Kasumi-1 (cell line): ENCODE results near the gene DHX34.
"Not testable (repeated sequence)": the region's sequence is repeated elsewhere in the genome, so short reads cannot be mapped to it uniquely, and the experiment has no call there.

ENCODE experiments used
- DNase-seq, 2 experiments: peaks; one replicate each; lab custom pipeline; 2025; lab: John Stamatoyannopoulos, UW

DHX34 gene

GRCh38 chr19:47387623-47388022 lies 38.5 kb downstream of the DHX34 start:
- DNase-seq = not testable (repeated sequence)

- DNase-seq = not testable (repeated sequence)
These were observed 39.6 kb downstream of the DHX34 start for GRCh38 chr19:47388721-47389120.

GRCh38 chr19:47389150-47389556 lies 40.0 kb downstream of the DHX34 start:
- DNase-seq = peak; percentile 37 to 48

- DNase-seq = no peak
These were observed 41.7 kb downstream of the DHX34 start for GRCh38 chr19:47390533-47391488.

- peak; percentile 72 to 82 for DNase-seq
These were observed 42.6 kb downstream of the DHX34 start for GRCh38 chr19:47391510-47392223.

GRCh38 chr19:47398707-47399597 lies 49.8 kb downstream of the DHX34 start:
- DNase-seq = no peak

- no peak for DNase-seq
These were observed 53.4 kb downstream of the DHX34 start for GRCh38 chr19:47402504-47402903.

- no peak for DNase-seq
These were observed 55.5 kb downstream of the DHX34 start for GRCh38 chr19:47404334-47405196.

- DNase-seq = no peak
These were observed 56.1 kb downstream of the DHX34 start for GRCh38 chr19:47405197-47405550.

GRCh38 chr19:47405854-47406417 lies 56.8 kb downstream of the DHX34 start:
- no peak for DNase-seq

- no peak for DNase-seq
These were observed 57.7 kb downstream of the DHX34 start for GRCh38 chr19:47406711-47407416.

GRCh38 chr19:47407417-47407774 lies 58.3 kb downstream of the DHX34 start:
- DNase-seq = no peak

GRCh38 chr19:47408156-47408938 lies 59.2 kb downstream of the DHX34 start:
- no peak for DNase-seq

GRCh38 chr19:47411101-47411500 lies 62.0 kb downstream of the DHX34 start:
- no peak for DNase-seq

GRCh38 chr19:47411696-47412095 lies 62.6 kb downstream of the DHX34 start:
- DNase-seq = not testable (repeated sequence)

- DNase-seq = no peak
These were observed 64.8 kb downstream of the DHX34 start for GRCh38 chr19:47413941-47414340.

GRCh38 chr19:47414469-47414868 lies 65.4 kb downstream of the DHX34 start:
- DNase-seq = peak; percentile 49 to 58

- DNase-seq = no peak
These were observed 67.0 kb downstream of the DHX34 start for GRCh38 chr19:47415953-47416642.

GRCh38 chr19:47416643-47416985 lies 67.5 kb downstream of the DHX34 start:
- no peak for DNase-seq
